B cell (primary cell): Measurements from ENCODE around the gene CALM1. TPM values are rescaled to one million over a fixed set of nuclear protein-coding genes. Genes with fewer than 3 reads are reported as not detected.

Experiments used
- ATAC-seq: fragments of 200-7000 bp; cut with Tn5 transposase; one replicate; pipeline ENCODE4 v1.10.0; 2021; ENCODE audit warnings: low read depth, mild to moderate bottlenecking, moderate number of reproducible peaks, moderate library complexity
- CTCF ChIA-PET: fragments of 350-600 bp; sonication (Branson Sonifier 250); formaldehyde crosslinking; loops from one replicate; lab custom pipeline; 2021; ENCODE audit warnings: antibody characterized with exemption, inconsistent platforms; lab: Charles Lee
- POLR2A ChIA-PET: fragments of 350-600 bp; sonication (Branson Sonifier 250); formaldehyde crosslinking; loops from one replicate; lab custom pipeline; 2021; ENCODE audit warnings: antibody characterized with exemption; lab: Charles Lee
- DNase-seq: peaks from one replicate; pipeline ENCODE4 v3.0.0; 2013
- H2AFZ ChIP-seq: 2 replicates; pipeline ENCODE4 v1.6.1; 2012; ENCODE audit warnings: mild to moderate bottlenecking, low read depth, low read length; ENCODE audit not compliant: insufficient read depth, poor library complexity, severe bottlenecking
- H3K27ac ChIP-seq, 2 donors: 1 replicate in 1 of 2; 2 replicates in 1 of 2; pipeline ENCODE4 v1.5.1; 2012 to 2013; ENCODE audit warnings: low read length in 2 of 2, mild to moderate bottlenecking in 2 of 2, moderate library complexity in 1 of 2
- H3K27me3 ChIP-seq, 4 experiments: fragments of 200-600 bp in 1 of 4; sonication (generic) in 1 of 4; replicated peaks in 1 of 4; 1 replicate in 2 of 4; 2 replicates in 2 of 4; pipeline versions ENCODE4 v1.6.1 to v1.7.0; 2013 to 2016; ENCODE audit warnings: low read length in 3 of 4, mild to moderate bottlenecking in 2 of 4, mixed read lengths in 1 of 4, moderate library complexity in 1 of 4; ENCODE audit not compliant: insufficient read depth in 4 of 4, control insufficient read depth in 3 of 4; ENCODE audit errors: control extremely low read depth in 1 of 4
- H3K36me3 ChIP-seq, 2 experiments: replicated peaks in 1 of 2; 1 replicate in 1 of 2; 2 replicates in 1 of 2; pipeline versions ENCODE4 v1.6.1 to v1.7.1; 2013; ENCODE audit warnings: low read length in 1 of 2; ENCODE audit not compliant: insufficient read depth in 2 of 2, control insufficient read depth in 1 of 2; ENCODE audit errors: control extremely low read depth in 1 of 2, extremely low read depth in 1 of 2
- H3K4me1 ChIP-seq, 2 donors: fragments of 200-600 bp in 1 of 2; sonication (generic) in 1 of 2; 1 replicate in 1 of 2; 2 replicates in 1 of 2; pipeline versions ENCODE4 v1.5.1 to v1.6.1; 2013 to 2017; ENCODE audit warnings: low read length in 2 of 2; ENCODE audit not compliant: control insufficient read depth in 2 of 2, insufficient read depth in 2 of 2
- H3K4me2 ChIP-seq: replicated peaks from 2 replicates; pipeline ENCODE3; 2012; ENCODE audit warnings: mild to moderate bottlenecking, low read depth, low read length; ENCODE audit not compliant: poor library complexity, severe bottlenecking
- H3K4me3 ChIP-seq, 5 experiments: fragments of 200-600 bp in 1 of 5; sonication (generic) in 1 of 5; 1 replicate in 3 of 5; 2 replicates in 2 of 5; pipeline versions ENCODE4 v1.5.1 to v1.7.0; 2011 to 2016; ENCODE audit warnings: low read length in 4 of 5, mild to moderate bottlenecking in 4 of 5, low read depth in 2 of 5, control low read depth in 1 of 5, moderate library complexity in 1 of 5; ENCODE audit not compliant: insufficient read depth in 1 of 5; ENCODE audit errors: control extremely low read depth in 1 of 5, extremely low read depth in 1 of 5
- H3K79me2 ChIP-seq: fragments of 200-600 bp; sonication (generic); one replicate; pipeline ENCODE4 v1.6.0; 2016; ENCODE audit warnings: low read length; ENCODE audit not compliant: control insufficient read depth, insufficient read depth
- H3K9ac ChIP-seq: fragments of 200-600 bp; sonication (generic); 2 replicates; pipeline ENCODE4 v1.6.1; 2017; ENCODE audit warnings: mild to moderate bottlenecking, low read length, moderate library complexity
- H3K9me3 ChIP-seq, 3 donors: one replicate each; pipeline versions ENCODE4 v1.6.1 to v1.7.1; 2013; ENCODE audit warnings: low read length in 2 of 3; ENCODE audit not compliant: control insufficient read depth in 2 of 3, insufficient read depth in 1 of 3; ENCODE audit errors: control extremely low read depth in 1 of 3
- H4K20me1 ChIP-seq: 2 replicates; pipeline ENCODE4 v1.6.0; 2012; ENCODE audit warnings: mild to moderate bottlenecking, low read length; ENCODE audit not compliant: insufficient read depth, control insufficient read depth, poor library complexity, severe bottlenecking
- H3K27ac Mint-ChIP-seq: one replicate; pipeline ENCODE4 v1.8.0; 2021; ENCODE audit warnings: mixed read lengths
- H3K27me3 Mint-ChIP-seq: one replicate; pipeline ENCODE4 v1.8.0; 2021; ENCODE audit warnings: mixed read lengths
- H3K4me1 Mint-ChIP-seq: one replicate; pipeline ENCODE4 v1.8.0; 2021; ENCODE audit warnings: mixed read lengths
- H3K4me3 Mint-ChIP-seq: one replicate; pipeline ENCODE4 v1.8.0; 2021; ENCODE audit warnings: mixed read lengths
- H3K9me3 Mint-ChIP-seq: one replicate; pipeline ENCODE4 v1.8.0; 2022; ENCODE audit warnings: mixed read lengths; ENCODE audit not compliant: insufficient read depth
- CTCF ChIP-seq: fragments of 200-600 bp; IDR thresholded peaks from one replicate; pipeline ENCODE4 v1.8.0; 2022; ENCODE audit warnings: antibody characterized with exemption, mild to moderate bottlenecking
- EZH2 ChIP-seq: IDR thresholded peaks from 2 replicates; pipeline ENCODE4 v1.6.1; 2012; ENCODE audit warnings: borderline replicate concordance, low read depth, mild to moderate bottlenecking, moderate library complexity, low read length; ENCODE audit not compliant: insufficient read depth, poor library complexity, severe bottlenecking
- WGBS: methylation state at CpG from one replicate; pipeline ENCODE4 v1.1.5; 2013; ENCODE audit warnings: missing lambda C conversion rate; ENCODE audit not compliant: insufficient coverage; 5-methylcytosine and 5-hydroxymethylcytosine counted together
- intact Hi-C: fragments of 100-400 bp; cut with micrococcal nuclease; formaldehyde crosslinking; loops from one replicate; pipeline ENCODE4 v1.10.0; 2022
- polyA plus RNA-seq: library from polyadenylated mRNA; depleted of rRNA; stranded (reverse); fragments of >200 nt; gene quantifications from 2 replicates; pipeline ENCODE4 v1.2.3, GENCODE V29; 2012
- total RNA-seq, 2 donors: library from RNA; stranded (reverse); fragments of 120-200 nt in 1 of 2; gene quantifications; 1 replicate in 1 of 2; 2 replicates in 1 of 2; pipeline versions ENCODE4 v1.2.3 to v1.2.4, GENCODE V29; 2013 to 2022

The CALM1 gene
- total and polyA plus RNA-seq, 2 donors (not counting 1 experiment from before 2014, with no cell fraction given): 264 to 267 TPM

GRCh38 chr14:90354551-90355298 is 42.1 kb upstream of the CALM1 start:
- no peaks in the 10 kb centered on the region for H3K9me3 ChIP-seq
- ChIA-PET CTCF (interaction anchor here (0.5 kb wide), 1 partner anchor 15 kb away, joined by 3 read pairs; no protein-coding TSS in a partner anchor), POLR2A (no interaction called here)
- intact Hi-C loops: no loop called here
- Mint-ChIP-seq H3K27me3 (peaks cover 21% of the 10 kb centered on the region), H3K9me3 (no peaks in the 10 kb centered on the region), H3K4me3 (no peak overlapping the region), H3K4me1 (no peaks in the 10 kb centered on the region), H3K27ac (no peak overlapping the region)
- H3K4me2 ChIP-seq: no peak overlapping the region
- ATAC-seq (no peak), DNase-seq (no peak)
- H3K4me3 ChIP-seq: no peak overlapping the region
- no peaks in the 10 kb centered on the region for H4K20me1 ChIP-seq
- no peaks in the 10 kb centered on the region for H3K79me2 ChIP-seq
- no peak overlapping the region for H3K27ac ChIP-seq
- no peak for TF ChIP-seq CTCF
- no peak for TF ChIP-seq EZH2
- 91% methylated on average over 16 of the region's 16 CpGs for WGBS
- no peak overlapping the region for H2AFZ ChIP-seq
- H3K36me3 ChIP-seq: no peaks in the 10 kb centered on the region
- no peaks in the 10 kb centered on the region for H3K4me1 ChIP-seq
- no peak overlapping the region for H3K9ac ChIP-seq
- H3K27me3 ChIP-seq: peaks cover 0 to 8% (median 0%) of the 10 kb centered on the region in 4 experiments
